Transverse colon (tissue), 4 donors: ENCODE data around the gene CFAP46.

Source experiments
- CTCF ChIP-seq, 5 experiments: fragments of 200-600 bp in 3 of 5; fragments of 450-650 bp in 2 of 5; sonication (generic) in 3 of 5; IDR thresholded peaks; 1 replicate in 2 of 5; 2 replicates in 3 of 5; pipeline ENCODE4 v1.5.1; 2016 to 2017; ENCODE audit warnings: antibody characterized with exemption in 5 of 5, inconsistent platforms in 3 of 5, mild to moderate bottlenecking in 2 of 5, moderate library complexity in 1 of 5
- EP300 ChIP-seq: sonication (generic); formaldehyde crosslinking; IDR thresholded peaks from one replicate; pipeline ENCODE4 v1.6.1; 2017; ENCODE audit warnings: antibody characterized with exemption, low read depth
- POLR2A ChIP-seq: fragments of 450-650 bp; IDR thresholded peaks from one replicate; pipeline ENCODE4 v1.6.1; 2016; ENCODE audit warnings: antibody characterized with exemption, mild to moderate bottlenecking, moderate library complexity
- POLR2AphosphoS5 ChIP-seq, 3 donors: sonication (generic); formaldehyde crosslinking; IDR thresholded peaks; one replicate each; pipeline ENCODE4 v1.6.1; 2016; ENCODE audit warnings: antibody characterized with exemption in 3 of 3

- no peak for TF ChIP-seq POLR2A
- TF ChIP-seq CTCF (IDR thresholded peaks at IDR 0.05) = no peak
- TF ChIP-seq EP300 = no peak
- TF ChIP-seq POLR2AphosphoS5 (IDR thresholded peaks at IDR 0.05) = no peak
Measured at GRCh38 chr10:132946806-132947546, 4.6 kb upstream of the CFAP46 start.
